GM12873 (cell line): ENCODE results near the gene NRIP2.

Experiments
- TF ChIP-seq, protein P1 (sequence below): IDR thresholded peaks from 2 replicates; pipeline ENCODE4 v1.5.1; 2012; ENCODE audit warnings: low read depth, mild to moderate bottlenecking, moderate library complexity, low read length, control low read depth; ENCODE audit not compliant: insufficient read depth; ENCODE audit errors: missing control alignments

The NRIP2 gene

DNA sequence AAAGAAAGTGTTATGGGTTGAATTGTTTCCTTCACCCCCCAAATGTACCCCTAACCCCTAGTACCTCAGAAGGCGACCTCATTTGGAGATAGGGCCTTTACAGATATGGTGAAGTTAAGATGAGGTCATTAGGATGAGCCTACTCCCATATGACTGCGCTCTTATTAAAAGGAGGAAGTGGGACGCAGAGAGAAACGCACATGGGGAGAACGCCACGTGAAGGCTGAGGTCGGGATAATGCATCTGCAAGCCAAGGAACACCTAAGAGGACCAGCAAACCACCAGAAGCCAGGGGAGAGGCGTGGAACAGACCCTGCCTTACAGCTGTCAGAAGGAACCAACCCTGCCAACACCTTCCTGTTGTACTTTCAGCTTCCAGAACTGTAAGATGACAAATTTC, 1.7 kb upstream of the NRIP2 start:
- TF ChIP-seq, protein P1, sequence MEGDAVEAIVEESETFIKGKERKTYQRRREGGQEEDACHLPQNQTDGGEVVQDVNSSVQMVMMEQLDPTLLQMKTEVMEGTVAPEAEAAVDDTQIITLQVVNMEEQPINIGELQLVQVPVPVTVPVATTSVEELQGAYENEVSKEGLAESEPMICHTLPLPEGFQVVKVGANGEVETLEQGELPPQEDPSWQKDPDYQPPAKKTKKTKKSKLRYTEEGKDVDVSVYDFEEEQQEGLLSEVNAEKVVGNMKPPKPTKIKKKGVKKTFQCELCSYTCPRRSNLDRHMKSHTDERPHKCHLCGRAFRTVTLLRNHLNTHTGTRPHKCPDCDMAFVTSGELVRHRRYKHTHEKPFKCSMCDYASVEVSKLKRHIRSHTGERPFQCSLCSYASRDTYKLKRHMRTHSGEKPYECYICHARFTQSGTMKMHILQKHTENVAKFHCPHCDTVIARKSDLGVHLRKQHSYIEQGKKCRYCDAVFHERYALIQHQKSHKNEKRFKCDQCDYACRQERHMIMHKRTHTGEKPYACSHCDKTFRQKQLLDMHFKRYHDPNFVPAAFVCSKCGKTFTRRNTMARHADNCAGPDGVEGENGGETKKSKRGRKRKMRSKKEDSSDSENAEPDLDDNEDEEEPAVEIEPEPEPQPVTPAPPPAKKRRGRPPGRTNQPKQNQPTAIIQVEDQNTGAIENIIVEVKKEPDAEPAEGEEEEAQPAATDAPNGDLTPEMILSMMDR = no peak

DNA sequence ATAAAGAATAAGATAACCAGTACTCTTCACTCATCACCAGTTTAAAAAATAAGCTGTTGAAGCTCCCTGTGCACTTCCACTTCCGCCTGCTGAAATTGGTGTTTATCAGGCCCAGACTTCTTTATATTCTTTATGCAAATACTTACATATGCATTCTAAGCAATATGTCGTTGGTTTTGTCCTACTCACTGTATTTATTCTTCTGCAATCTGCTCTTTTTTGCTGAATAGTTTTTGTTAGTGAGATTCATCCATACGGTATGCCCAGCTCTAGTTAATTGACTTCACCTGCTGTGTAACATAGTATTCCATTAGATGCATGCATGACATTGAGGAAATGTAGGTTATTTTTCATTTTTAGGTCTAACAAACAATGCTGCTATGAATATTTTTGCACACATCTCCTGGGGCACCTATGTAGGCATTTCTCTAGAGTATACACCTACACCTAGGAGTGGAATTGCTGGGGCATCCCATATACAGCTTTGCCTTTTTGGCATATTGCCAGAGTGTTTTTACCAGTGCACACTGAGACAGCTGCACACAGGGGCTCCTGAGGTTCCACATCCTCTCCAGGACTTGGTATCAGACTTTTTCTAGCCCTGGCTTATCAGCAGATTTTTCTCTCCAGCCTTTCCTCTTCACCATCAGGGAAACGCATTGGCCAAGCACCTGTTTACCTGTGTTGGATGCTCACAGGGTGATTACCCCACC, 1.0 kb upstream of the NRIP2 start:
- TF ChIP-seq, protein P1 = no peak

DNA sequence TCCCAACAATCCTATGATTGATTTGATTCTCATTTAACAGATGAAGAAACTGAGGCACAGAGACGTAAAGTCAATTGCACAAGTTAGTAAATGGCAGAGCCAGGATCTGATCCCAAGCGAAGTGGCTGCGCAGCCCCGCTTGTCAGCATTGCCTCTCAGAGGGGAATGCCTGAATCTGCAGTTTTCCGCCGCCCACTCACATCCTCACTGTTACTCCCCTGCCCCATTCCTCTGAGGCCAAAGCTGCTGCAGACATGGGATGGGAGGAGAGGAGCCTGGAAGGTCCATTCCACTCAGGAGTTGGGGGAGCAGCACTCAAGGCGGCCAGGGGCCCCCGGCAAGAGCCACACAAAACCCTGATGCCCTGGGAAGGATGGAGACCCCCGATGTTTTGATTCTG, 1.0 kb downstream of the NRIP2 start:
- TF ChIP-seq, protein P1 = no peak

DNA sequence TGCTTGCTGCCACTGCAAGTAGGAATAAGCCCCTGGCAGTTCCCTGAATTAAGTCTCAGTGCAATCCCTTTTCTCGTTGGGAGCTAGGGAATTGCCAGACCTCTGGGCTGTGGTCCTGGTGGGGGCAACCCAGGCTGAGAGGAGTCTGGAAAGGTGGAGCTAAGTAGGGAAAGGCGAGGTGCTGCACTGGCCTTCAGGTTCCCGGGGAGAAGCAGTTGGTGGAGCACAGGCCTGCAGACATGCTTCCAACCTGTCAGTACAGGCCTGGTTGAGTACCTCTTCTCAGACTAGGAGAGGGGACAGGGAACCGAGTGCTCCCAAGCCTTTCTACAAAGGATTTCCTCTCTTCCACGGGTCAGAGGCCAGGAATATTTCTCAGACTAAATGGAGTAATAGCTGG, 1.5 kb downstream of the NRIP2 start:
- TF ChIP-seq, protein P1 = no peak

DNA sequence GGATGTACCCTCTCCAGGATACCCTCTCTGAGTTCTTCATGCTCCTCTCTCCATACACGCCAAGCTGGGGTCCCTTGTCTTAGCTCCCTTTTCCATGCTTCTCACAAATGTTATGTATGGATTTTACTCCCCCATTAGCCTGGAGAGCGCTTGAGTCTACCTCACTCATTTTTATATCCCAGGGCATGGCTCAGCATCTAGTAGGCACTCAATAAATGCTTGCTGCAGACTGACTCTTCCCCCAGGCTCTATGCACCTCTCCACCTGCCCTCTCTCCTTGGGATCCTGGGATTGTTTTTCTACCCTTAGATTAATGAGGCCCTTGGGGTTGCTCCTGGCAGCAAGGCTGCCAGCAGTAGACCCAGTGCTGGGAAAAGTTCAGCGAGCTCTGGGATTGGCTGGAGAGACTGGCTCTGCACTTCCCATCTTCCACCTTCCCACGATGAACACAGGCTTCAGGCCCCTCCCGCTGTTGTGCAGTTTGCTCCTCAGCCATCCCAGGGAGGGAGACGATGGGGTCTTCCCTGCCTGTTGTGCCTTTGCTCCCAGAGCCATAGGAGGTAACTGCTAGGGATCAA, 2.2 kb downstream of the NRIP2 start:
- TF ChIP-seq, protein P1 = no peak

DNA sequence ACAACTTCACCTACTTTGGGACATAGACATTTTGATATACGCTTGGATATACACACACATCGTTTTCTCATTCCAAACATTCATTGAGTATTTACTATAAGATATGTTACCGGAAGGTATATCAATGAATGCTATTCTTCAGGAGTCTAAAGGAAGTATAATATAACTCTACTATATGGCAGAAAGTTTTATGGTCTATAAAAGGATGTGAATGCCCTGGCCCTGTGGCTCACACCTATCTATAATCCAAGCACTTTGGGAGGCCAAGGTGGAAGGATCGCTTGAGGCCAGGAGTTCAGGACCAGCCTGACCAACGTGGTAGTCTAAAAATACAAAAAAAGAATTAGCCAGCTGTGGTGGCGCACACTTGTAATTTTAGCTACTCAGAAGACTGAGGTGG, 5.6 kb downstream of the NRIP2 start:
- TF ChIP-seq, protein P1 = no peak

DNA sequence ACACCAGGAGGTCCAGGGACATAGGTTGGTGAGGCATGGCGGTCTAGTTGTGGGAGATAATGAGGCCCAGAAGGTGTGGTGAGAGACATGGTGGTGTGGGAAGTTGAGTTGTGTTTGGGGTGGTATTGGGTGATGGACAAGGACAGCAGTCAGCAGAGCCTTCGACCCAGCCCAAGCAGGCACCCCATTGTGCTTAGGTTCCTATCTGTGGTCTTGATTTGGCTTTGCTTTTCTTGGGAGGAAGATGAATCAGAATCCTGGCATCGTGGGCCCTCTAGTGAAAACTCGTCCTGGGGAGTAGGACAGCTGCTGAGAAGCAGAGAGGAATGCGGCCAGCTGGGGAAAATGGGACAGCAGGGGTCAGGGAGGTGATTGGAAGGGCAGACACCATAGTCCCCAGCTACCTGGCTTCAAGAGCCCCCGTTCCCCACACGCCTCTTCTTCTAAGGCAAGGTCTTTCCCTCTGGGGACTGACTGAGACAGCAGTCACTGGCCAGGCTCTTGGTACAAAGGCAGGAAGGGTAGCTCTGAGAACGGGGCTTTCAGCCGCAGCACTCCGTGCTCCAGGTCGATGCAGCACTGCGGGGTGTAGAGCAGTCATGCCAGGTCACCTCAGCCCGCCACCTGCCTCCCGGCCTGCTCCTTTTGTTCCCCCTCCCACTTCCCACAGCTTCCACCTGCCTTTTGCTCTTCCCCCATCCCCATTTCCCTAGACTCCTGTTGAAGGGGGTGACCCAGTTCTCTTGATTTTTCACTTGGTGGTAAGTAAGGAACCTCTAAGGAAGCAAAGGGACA, 7.9 kb downstream of the NRIP2 start:
- TF ChIP-seq, protein P1 = no peak
